Activated CD8-positive, alpha-beta memory T cell treated with anti-CD3 and anti-CD28 coated beads, Interleukin-2, amount 50 U/mL, for 48 hours (primary cell): ENCODE measurements around the gene BBS12.

Experiments used
- DNase-seq: peaks from one replicate; pipeline ENCODE4 v3.0.0-alpha.2; 2020

Gene BBS12

GRCh38 chr4:122716825-122717448 lies 15.6 kb upstream of the BBS12 start:
- DNase-seq: peak; percentile 79

- no peak for DNase-seq
Observed at GRCh38 chr4:122718281-122718680, 14.2 kb upstream of the BBS12 start.

GRCh38 chr4:122722256-122722655 lies 10.2 kb upstream of the BBS12 start:
- DNase-seq: no peak

- DNase-seq: no peak
Observed at GRCh38 chr4:122728856-122729255, 3.6 kb upstream of the BBS12 start.

GRCh38 chr4:122731676-122732075 lies 828 bp upstream of the BBS12 start:
- DNase-seq: no peak

GRCh38 chr4:122733787-122734120 lies 1.2 kb downstream of the BBS12 start:
- DNase-seq: no peak

- DNase-seq: no peak
Observed at GRCh38 chr4:122739174-122739573, 6.7 kb downstream of the BBS12 start.

- no peak for DNase-seq
Observed at GRCh38 chr4:122742933-122743829, 10.7 kb downstream of the BBS12 start.

- DNase-seq: no peak
Observed at GRCh38 chr4:122744229-122744628, 11.7 kb downstream of the BBS12 start.

GRCh38 chr4:122746485-122746965 lies 14.0 kb downstream of the BBS12 start:
- no peak for DNase-seq

- DNase-seq: no peak
Observed at GRCh38 chr4:122747068-122747467, 14.6 kb downstream of the BBS12 start.

- DNase-seq: no peak
Observed at GRCh38 chr4:122747883-122748282, 15.4 kb downstream of the BBS12 start.

GRCh38 chr4:122749704-122750454 lies 17.4 kb downstream of the BBS12 start:
- DNase-seq: no peak

- no peak for DNase-seq
Observed at GRCh38 chr4:122755675-122756074, 23.2 kb downstream of the BBS12 start.

- DNase-seq: no peak
Observed at GRCh38 chr4:122758033-122758432, 25.5 kb downstream of the BBS12 start.

GRCh38 chr4:122759639-122760310 lies 27.3 kb downstream of the BBS12 start:
- no peak for DNase-seq

GRCh38 chr4:122762520-122762919 lies 30.0 kb downstream of the BBS12 start:
- no peak for DNase-seq

- DNase-seq: no peak
Observed at GRCh38 chr4:122762966-122763716, 30.6 kb downstream of the BBS12 start.

GRCh38 chr4:122764071-122764820 lies 31.7 kb downstream of the BBS12 start:
- no peak for DNase-seq

- no peak for DNase-seq
Observed at GRCh38 chr4:122764821-122765215, 32.3 kb downstream of the BBS12 start.

- DNase-seq: no peak
Observed at GRCh38 chr4:122765692-122766352, 33.3 kb downstream of the BBS12 start.
